GM12873 (cell line): ENCODE data around the gene AFDN.

Source experiments
- CTCF ChIP-seq: IDR thresholded peaks from 2 replicates; pipeline ENCODE4 v1.5.1; 2012; ENCODE audit warnings: low read depth, mild to moderate bottlenecking, moderate library complexity, low read length, control low read depth; ENCODE audit not compliant: insufficient read depth; ENCODE audit errors: missing control alignments

The AFDN gene

GRCh38 chr6:167846997-167847606 is 20.4 kb downstream of the AFDN start:
- no peak for TF ChIP-seq CTCF

GRCh38 chr6:167847936-167848335 is 21.2 kb downstream of the AFDN start:
- no peak for TF ChIP-seq CTCF

- TF ChIP-seq CTCF: no peak
These were observed 22.1 kb downstream of the AFDN start for GRCh38 chr6:167848783-167849182.

- TF ChIP-seq CTCF: no peak
These were observed 23.2 kb downstream of the AFDN start for GRCh38 chr6:167849846-167850459.

- TF ChIP-seq CTCF: no peak
These were observed 24.1 kb downstream of the AFDN start for GRCh38 chr6:167850782-167851181.

GRCh38 chr6:167851370-167851952 is 24.8 kb downstream of the AFDN start:
- TF ChIP-seq CTCF: no peak

- no peak for TF ChIP-seq CTCF
These were observed 29.2 kb downstream of the AFDN start for GRCh38 chr6:167855825-167856425.
